ENCODE measurements around the gene DSEL.

DNA sequence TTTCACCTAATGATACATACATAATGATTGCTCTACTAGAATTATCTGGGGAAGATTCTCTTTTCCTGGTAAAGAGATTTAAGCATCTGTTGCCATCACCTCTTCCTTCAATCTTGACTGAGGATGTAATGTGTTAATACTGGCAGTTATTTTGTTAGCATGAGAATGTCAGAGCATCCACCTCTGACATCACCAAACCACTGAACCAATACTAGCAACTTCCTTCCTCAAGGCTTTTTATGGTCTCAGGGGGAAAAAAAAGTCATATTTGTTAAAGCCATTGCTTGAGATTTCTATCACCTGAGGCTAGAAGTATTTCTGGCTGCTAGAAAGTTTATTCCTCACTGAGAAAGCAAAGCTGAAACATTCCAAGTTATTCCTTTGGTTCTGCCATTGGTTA, 48.5 kb downstream of the DSEL start:
- TF ChIP-seq TAF1 (IDR thresholded peaks at IDR 0.05; ENCODE audit: borderline replicate concordance, low read depth, low read length) = no peak
- TF ChIP-seq POLR2A (IDR thresholded peaks at IDR 0.05; ENCODE audit: low read depth, low read length) = no peak

All from GM12892 (cell line).